ENCODE results near the gene HES3. TPM values are rescaled to one million over a fixed set of nuclear protein-coding genes. Genes with fewer than 3 reads are reported as not detected.

The HES3 gene, protein sequence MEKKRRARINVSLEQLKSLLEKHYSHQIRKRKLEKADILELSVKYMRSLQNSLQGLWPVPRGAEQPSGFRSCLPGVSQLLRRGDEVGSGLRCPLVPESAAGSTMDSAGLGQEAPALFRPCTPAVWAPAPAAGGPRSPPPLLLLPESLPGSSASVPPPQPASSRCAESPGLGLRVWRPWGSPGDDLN
- not detected in 2 replicates for total RNA-seq (2012; rRNA removed)
- not detected in 2 replicates for polyA plus RNA-seq (2012; rRNA removed)
- not detected in 2 replicates for polyA plus RNA-seq (2012; cell fraction: cytosol; rRNA removed)
- not detected in 2 replicates for polyA plus RNA-seq (2012; cell fraction: nucleus; rRNA removed; ENCODE audit: low replicate concordance)
- Bru-seq, nascent RNA: not detected
- not detected for BruChase-seq, experiment 1, labeled RNA remaining after a 6-hour chase
- not detected for BruChase-seq, experiment 2, labeled RNA remaining after a 2-hour chase
- long read RNA-seq: 0 reads

DNA sequence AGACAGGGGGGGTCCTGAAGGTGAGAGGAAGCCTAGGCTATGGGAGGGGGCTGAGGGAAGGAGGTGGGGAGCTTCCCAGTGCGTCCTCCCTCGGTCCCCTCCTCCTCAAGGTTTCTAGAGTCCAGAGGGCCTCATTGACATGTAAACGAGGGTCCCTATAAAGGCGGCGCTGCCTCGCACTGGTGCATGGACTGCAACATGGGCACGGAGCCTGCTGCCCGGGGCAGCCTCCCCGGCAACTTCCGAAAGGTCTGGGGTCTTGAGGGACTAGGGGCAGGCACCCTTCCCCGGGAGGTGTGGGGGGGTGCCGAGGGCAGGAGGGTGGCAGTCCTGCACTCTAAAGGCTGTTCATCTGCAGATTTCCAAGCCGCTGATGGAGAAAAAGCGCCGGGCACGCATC lies at the start of gene HES3:
Gene HES3, plus strand, starts transcription at position 187 of the 400 bp plus-strand sequence. Its CDS starts 187 bp downstream, at position 374.
- no peak within 1 kb of the TSS for H2BK5ac ChIP-seq (ENCODE audit: low read depth, low read length, poor library complexity, severe bottlenecking)
- H2BK20ac ChIP-seq (ENCODE audit: low read depth, low read length): no peak within 1 kb of the TSS
- H3K9ac ChIP-seq (ENCODE audit: low read depth, low read length): no peak within 1 kb of the TSS
- H3K4ac ChIP-seq (ENCODE audit: low read depth, low read length): no peak within 1 kb of the TSS
- intact Hi-C loops (cut with micrococcal nuclease) (loop anchor here (2.0 kb wide), 1 partner anchor 135 kb away; no protein-coding TSS in a partner anchor), dilution Hi-C loops (cut with HindIII; ENCODE audit: low sequenced_read_pairs, unreplicated experiment) (no loop called here), in situ Hi-C loops (cut with MboI; ENCODE audit: low sequenced_read_pairs) (no loop called here)
- H3K56ac ChIP-seq (ENCODE audit: extremely low read depth, insufficient read depth, low read length): no peak within 1 kb of the TSS
- H3K23ac ChIP-seq (ENCODE audit: low read depth, low read length): no peak within 1 kb of the TSS
- WGBS, 2 experiments (ENCODE audit: extremely low coverage in 2 of 2, insufficient read length in 1 of 2): 4% methylated on average over 7 of the region's 16 CpGs; no CpG with 5 or more reads in 1 of the 2 experiments
- CTCF ChIA-PET: interaction anchor here (0.9 kb wide), 1 partner anchor 187 kb away, joined by 3 read pairs; no protein-coding TSS in a partner anchor
- no peak within 1 kb of the TSS for H4K8ac ChIP-seq (ENCODE audit: low read depth in 2 of 2, low read length in 2 of 2)
- DNase-seq (no peak), ATAC-seq (ENCODE audit: low read depth) (no peak)
- TF ChIP-seq FOS (IDR thresholded peaks at IDR 0.05; ENCODE audit: low read depth, low read length) (no peak), CEBPB (IDR thresholded peaks at IDR 0.05; ENCODE audit: low read depth, low read length) (no peak), MAZ (IDR thresholded peaks at IDR 0.05; ENCODE audit: borderline replicate concordance, low read depth, low read length) (no peak), RCOR1 (IDR thresholded peaks at IDR 0.05; ENCODE audit: insufficient replicate concordance, low read length) (no peak), NFE2L2 (IDR thresholded peaks at IDR 0.05; ENCODE audit: low read depth, low read length) (no peak), BHLHE40 (IDR thresholded peaks at IDR 0.05; ENCODE audit: low read depth, low read length) (no peak), MAFK (IDR thresholded peaks at IDR 0.05; ENCODE audit: low read depth, low read length) (no peak), CTCF (conservative IDR thresholded peaks at IDR 0.05; ENCODE audit: low read depth, low read length) (no peak), RFX5 (IDR thresholded peaks at IDR 0.05; ENCODE audit: low read depth, low read length) (no peak), POLR2A (IDR thresholded peaks at IDR 0.05; ENCODE audit: low read depth, low read length) (no peak), MXI1 (IDR thresholded peaks at IDR 0.05; ENCODE audit: borderline replicate concordance, low read depth, low read length) (no peak), SMC3 (IDR thresholded peaks at IDR 0.05; ENCODE audit: low read depth, low read length) (no peak), RAD21 (IDR thresholded peaks at IDR 0.05; ENCODE audit: low read length) (no peak), ELK1 (IDR thresholded peaks at IDR 0.05; ENCODE audit: borderline replicate concordance, low read depth, low read length) (no peak)
- TF ChIP-seq, protein P1, sequence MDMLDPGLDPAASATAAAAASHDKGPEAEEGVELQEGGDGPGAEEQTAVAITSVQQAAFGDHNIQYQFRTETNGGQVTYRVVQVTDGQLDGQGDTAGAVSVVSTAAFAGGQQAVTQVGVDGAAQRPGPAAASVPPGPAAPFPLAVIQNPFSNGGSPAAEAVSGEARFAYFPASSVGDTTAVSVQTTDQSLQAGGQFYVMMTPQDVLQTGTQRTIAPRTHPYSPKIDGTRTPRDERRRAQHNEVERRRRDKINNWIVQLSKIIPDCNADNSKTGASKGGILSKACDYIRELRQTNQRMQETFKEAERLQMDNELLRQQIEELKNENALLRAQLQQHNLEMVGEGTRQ (IDR thresholded peaks at IDR 0.05; ENCODE audit: low read depth, low read length): no peak
- H3K14ac ChIP-seq (replicated peaks; ENCODE audit: low read depth, low read length): no peak within 1 kb of the TSS
- H3K18ac ChIP-seq (ENCODE audit: low read depth, low read length): no peak within 1 kb of the TSS
- H3K9me1 ChIP-seq (ENCODE audit: insufficient read depth, low read length): no peaks in the 10 kb centered on the region
- H3K27ac ChIP-seq (ENCODE audit: insufficient read depth, low read length): no peak within 1 kb of the TSS
- no peaks in the 10 kb centered on the region for H3K36me3 ChIP-seq (ENCODE audit: control insufficient read depth, insufficient read depth, low read length)
- BruUV-seq (replicated peaks): no TSS peak
- no peak within 1 kb of the TSS for H4K5ac ChIP-seq (ENCODE audit: low read depth, low read length)
- peaks cover 16% of the 10 kb centered on the region for H4K20me1 ChIP-seq (ENCODE audit: insufficient read depth, low read length)
- H2AFZ ChIP-seq (replicated peaks; ENCODE audit: low read length, poor library complexity): peak within 1 kb of the TSS; percentile 57
- no peaks in the 10 kb centered on the region for H3K79me1 ChIP-seq (ENCODE audit: low read depth in 1 of 2, low read length in 2 of 2)
- H2BK120ac ChIP-seq (ENCODE audit: low read depth, low read length): no peak within 1 kb of the TSS
- no peak within 1 kb of the TSS for H2BK15ac ChIP-seq (ENCODE audit: low read depth, low read length)
- no peak within 1 kb of the TSS for H3K4me2 ChIP-seq (ENCODE audit: low read depth, low read length)
- H3K4me3 ChIP-seq (ENCODE audit: insufficient read depth, low read depth, low read length): no peak within 1 kb of the TSS
- H2AK5ac ChIP-seq (ENCODE audit: low read depth, low read length): no peak within 1 kb of the TSS
- POLR2A ChIA-PET (ENCODE audit: unreplicated experiment): no interaction called here
- H4K91ac ChIP-seq (ENCODE audit: insufficient read depth, low read depth, low read length): no peak within 1 kb of the TSS
- peaks cover 70% of the 10 kb centered on the region for H3K27me3 ChIP-seq (ENCODE audit: control insufficient read depth, insufficient read depth, low read length)
- H3K4me1 ChIP-seq (ENCODE audit: control insufficient read depth, insufficient read depth, low read length): no peaks in the 10 kb centered on the region
- H2AK9ac ChIP-seq (replicated peaks; ENCODE audit: low read depth, low read length, poor library complexity): peak within 1 kb of the TSS; percentile 72
- H3K9me3 ChIP-seq (ENCODE audit: control insufficient read depth, insufficient read depth, low read length): no peaks in the 10 kb centered on the region

All from IMR-90 (cell line).